Stimulated activated CD8-positive, alpha-beta memory T cell treated with anti-CD3 and anti-CD28 coated beads, Interleukin-15, amount 100 ng/mL, for 1 hour (primary cell): ENCODE results near the gene S100A6.

Experiments
- DNase-seq: peaks from one replicate; pipeline ENCODE4 v3.0.0-alpha.2; 2020; ENCODE audit warnings: low read depth

Gene S100A6

DNA sequence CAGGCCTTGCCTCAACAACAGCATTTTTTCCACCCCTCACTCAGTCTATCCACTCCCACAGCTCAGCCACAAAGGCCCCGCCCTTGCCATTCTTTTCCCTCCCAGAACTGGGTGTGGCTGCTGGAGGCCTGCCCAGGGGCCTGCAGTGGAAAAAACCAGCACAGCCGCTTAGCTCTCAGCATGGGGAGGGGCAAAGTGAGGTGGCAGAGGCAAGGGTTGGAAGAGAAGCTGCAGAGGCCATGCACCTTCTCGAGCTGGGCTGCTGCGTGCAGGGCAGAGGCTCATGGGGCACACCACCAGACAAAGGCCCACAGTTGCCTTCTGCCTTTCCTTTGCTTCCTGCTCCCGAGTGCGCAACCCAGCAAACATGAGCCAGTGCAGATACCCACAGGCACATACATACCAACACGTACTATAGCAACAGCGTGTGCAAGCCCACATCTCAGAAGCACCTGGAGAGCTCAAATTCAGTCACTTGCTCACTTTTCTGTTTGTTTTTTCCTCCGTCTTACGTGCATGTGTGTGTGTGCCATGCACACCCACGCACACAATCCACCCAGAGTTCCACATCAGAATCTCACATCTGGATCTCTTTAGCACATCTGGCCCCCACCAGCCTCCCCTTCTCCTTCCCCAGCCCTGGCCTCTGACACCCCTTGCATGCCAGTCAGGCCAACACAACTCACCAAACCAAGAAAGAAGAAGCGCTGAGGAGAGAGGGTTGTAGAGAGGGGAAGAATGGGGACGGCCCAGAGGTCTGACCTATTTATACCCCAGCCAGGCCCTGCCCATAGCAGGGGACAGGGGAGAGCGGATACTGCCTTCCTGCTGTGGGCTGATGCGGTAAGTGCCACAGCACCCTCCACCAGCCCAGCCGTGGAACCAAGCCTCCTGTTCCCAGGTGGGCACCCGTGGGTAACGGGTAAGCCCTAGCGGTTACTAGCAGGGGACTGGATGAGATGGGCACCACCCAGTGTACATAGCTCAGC lies 9.6 kb upstream of the S100A6 start, which contains the start of gene S100A4:
TSS of gene S100A4 (minus strand) at position 740 of the 989 bp plus-strand sequence. CDS start 1,012 bp downstream, outside the sequence.
- DNase-seq = peak; percentile 80

DNA sequence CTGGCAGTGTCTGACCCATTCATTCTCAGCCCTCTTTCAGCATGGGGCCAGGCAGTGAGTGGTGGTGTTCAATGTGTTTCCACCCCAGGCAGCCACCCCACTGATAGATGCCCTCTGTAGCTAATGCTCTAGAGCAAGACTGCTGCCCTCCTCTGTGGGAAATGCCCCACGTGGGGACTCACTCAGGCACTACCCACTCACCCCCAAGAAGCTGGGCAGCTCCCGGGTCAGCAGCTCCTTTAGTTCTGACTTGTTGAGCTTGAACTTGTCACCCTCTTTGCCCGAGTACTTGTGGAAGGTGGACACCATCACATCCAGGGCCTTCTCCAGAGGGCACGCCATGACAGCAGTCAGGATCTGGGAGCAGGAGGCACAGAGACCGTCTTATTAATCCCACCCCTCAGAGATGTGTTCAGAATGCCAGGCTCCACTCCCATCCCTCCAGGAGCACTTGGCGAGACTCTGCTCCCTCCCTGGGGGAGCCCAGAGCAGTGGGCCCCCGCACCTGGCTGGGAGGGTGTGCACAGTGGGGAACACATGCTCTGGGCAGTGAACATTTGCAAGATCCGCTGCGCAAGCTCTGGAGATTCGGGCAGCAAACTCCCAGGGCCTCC lies 8.8 kb upstream of the S100A6 start:
- DNase-seq = no peak

DNA sequence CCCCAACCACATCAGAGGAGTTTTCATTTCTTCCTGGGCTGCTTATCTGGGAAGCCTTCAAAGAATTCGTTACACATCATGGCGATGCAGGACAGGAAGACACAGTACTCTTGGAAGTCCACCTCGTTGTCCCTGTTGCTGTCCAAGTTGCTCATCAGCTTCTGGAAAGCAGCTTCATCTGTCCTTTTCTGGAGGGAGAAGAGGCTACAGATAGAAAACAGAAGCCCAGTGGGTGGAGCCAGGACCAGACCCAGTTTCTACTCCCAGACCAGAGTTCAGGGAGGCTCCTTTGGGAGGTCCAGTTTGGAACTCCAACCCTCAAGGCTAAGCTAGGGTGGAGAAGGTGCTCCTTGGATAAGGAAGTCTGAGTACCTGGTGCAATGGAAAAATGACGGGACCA lies 7.9 kb upstream of the S100A6 start:
- no peak for DNase-seq

DNA sequence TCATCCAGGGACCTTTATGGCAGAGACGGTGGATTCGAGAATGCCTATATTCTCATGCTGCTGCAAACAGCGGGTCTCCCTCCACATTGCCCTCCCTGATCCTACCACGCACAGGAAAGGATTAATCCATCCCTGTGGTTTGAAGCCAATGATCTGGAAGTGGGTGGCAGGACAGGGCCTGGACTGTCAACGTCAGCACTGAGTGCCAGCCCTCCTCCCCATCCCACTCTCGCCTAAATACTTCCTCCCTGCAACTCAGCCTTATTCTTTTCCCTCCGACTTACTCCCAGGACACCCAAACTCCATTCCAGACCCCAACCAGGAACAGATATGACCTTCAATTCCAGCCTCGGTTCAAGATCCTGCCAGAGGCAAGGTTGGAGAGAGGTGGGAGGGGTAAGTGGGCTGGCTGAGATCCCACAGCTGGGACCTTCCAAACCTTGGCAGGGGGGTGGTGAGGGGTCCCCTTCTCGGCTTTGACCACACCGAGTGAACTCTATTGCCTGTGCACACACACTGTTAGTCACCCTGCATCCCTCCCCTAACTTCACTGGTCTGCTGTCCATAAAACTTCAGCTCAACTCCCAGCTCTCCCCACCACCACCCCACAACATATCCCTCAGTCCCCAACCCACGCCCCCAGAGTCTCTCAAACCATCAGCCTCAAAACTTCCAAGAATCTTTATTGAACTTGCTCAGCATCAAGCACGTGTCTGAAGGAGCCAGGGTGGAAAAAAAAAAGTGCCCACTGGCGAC lies 7.3 kb upstream of the S100A6 start:
- DNase-seq = no peak

GRCh38 chr1:153541641-153542590 lies 6.1 kb upstream of the S100A6 start:
- no peak for DNase-seq

- no peak for DNase-seq
Measured at GRCh38 chr1:153540394-153541361, 4.9 kb upstream of the S100A6 start, which contains the start of gene S100A5. Gene S100A5 (minus strand): TSS chr1:153540934. CDS start chr1:153540191, 743 bp downstream.

- DNase-seq = no peak
Measured at GRCh38 chr1:153539395-153540093, 3.8 kb upstream of the S100A6 start.

GRCh38 chr1:153538315-153538821 lies 2.6 kb upstream of the S100A6 start:
- DNase-seq = no peak

DNA sequence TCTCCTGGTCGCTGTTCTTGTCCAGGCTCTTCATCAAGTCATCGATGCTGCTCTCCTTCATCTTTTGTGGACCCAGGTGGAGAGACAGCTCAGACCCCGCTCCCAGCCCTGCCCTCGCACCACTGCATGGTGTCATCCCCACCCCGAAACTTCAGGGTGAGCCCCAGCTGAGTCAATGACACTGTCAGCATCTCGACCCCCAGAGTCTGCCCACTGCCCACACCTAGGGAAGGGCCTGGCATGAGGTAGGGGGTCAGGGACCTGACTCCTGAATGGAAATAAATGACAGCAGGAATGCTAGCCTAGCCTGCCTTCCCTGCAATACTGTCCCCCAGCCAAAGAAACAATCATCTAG lies 1.6 kb upstream of the S100A6 start:
- DNase-seq = no peak

- DNase-seq = no peak
Measured at GRCh38 chr1:153536671-153537375, 1.0 kb upstream of the S100A6 start.

GRCh38 chr1:153536012-153536670 lies 350 bp upstream of the S100A6 start:
- peak; percentile 66 for DNase-seq

DNA sequence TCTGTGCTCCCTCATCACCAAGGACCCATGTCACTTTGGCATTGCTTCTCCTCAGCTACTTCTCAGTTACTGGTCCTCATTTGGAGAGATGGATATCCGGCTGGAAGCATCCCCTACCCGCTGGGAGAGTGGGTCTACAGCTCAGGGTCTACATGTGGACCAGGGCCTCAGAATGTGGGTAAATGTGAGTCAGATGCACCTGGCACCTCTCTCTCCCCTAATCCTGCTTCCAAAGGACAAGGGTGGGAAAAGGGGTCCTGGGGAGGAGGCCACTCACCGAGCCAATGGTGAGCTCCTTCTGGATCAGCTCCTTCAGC lies 908 bp downstream of the S100A6 start:
- no peak for DNase-seq

- DNase-seq = no peak
Measured at GRCh38 chr1:153534226-153534924, 1.4 kb downstream of the S100A6 start.

- no peak for DNase-seq
Measured at GRCh38 chr1:153533689-153534201, 2.0 kb downstream of the S100A6 start.

- DNase-seq = no peak
Measured at GRCh38 chr1:153532769-153533599, 2.8 kb downstream of the S100A6 start.

DNA sequence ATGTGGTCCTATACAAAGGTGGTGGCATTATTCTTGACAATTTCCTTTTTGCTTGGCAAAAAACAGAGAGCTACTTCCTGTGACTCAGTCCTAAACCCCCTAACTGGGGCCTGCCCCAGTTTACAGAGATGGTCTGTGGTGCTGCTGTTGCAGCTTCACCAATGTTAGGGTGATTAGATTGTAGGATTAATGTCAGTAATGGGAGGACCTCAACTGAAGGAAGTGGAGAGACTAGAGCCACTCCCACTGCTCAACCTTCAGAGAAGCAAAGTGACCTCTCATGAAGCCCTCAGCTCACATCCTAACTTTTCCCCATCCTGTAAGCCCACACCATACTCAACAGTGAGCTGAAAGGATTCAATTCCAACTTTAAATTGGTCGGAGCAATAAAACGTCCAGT lies 3.6 kb downstream of the S100A6 start:
- DNase-seq = no peak
